Testis (tissue), 3 donors: ENCODE data around the gene ERICH3. TPM values are rescaled to one million over a fixed set of nuclear protein-coding genes. Genes with fewer than 3 reads are reported as not detected.

Experiments used
- DNase-seq: peaks from one replicate; pipeline ENCODE4 v3.0.0-alpha.2; 2019
- H3K27ac ChIP-seq, 2 donors: fragments of 200-600 bp; sonication (generic); one replicate each; pipeline ENCODE4 v1.5.1; 2019
- H3K27me3 ChIP-seq: fragments of 200-600 bp; sonication (generic); one replicate; pipeline ENCODE4 v1.5.1; 2019
- H3K36me3 ChIP-seq: fragments of 200-600 bp; sonication (generic); one replicate; pipeline ENCODE4 v1.5.1; 2017; ENCODE audit warnings: low read depth; ENCODE audit errors: missing control alignments
- H3K4me1 ChIP-seq: fragments of 200-600 bp; sonication (generic); one replicate; pipeline ENCODE4 v1.5.1; 2019
- H3K4me3 ChIP-seq, 2 donors: fragments of 200-600 bp; sonication (generic); one replicate each; pipeline ENCODE4 v1.5.1; 2017 to 2019
- H3K9me3 ChIP-seq: fragments of 200-600 bp; sonication (generic); one replicate; pipeline ENCODE4 v1.5.1; 2017
- CTCF ChIP-seq, 3 experiments: fragments of 450-650 bp in 2 of 3; fragments of 200-600 bp in 1 of 3; sonication (generic) in 1 of 3; IDR thresholded peaks; one replicate each; pipeline ENCODE4 v1.5.1; 2016 to 2019; ENCODE audit warnings: antibody characterized with exemption in 3 of 3, mild to moderate bottlenecking in 2 of 3, moderate library complexity in 1 of 3
- POLR2A ChIP-seq: fragments of 450-650 bp; IDR thresholded peaks from one replicate; pipeline ENCODE4 v1.6.1; 2017; ENCODE audit warnings: antibody characterized with exemption, mild to moderate bottlenecking, moderate library complexity
- WGBS, 2 donors: methylation state at CpG; one replicate each; pipeline ENCODE4 v1.1.5; 2018; 5-methylcytosine and 5-hydroxymethylcytosine counted together
- intact Hi-C: fragments of 100-400 bp; cut with DNase I; formaldehyde crosslinking; loops from one replicate; pipeline ENCODE4 v1.15.1; 2023; ENCODE audit warnings: low total_unique reads
- polyA plus RNA-seq: library from polyadenylated mRNA; stranded (reverse); fragments of 350-450 nt; fragmentation: Illumina TruSeq; extraction: RNeasy Lipid Tissue Mini Kit (QIAGEN cat#74804); gene quantifications from one replicate; pipeline ENCODE4 v1.2.3, GENCODE V29; 2014; ENCODE audit warnings: low read depth, low replicate concordance; ENCODE audit not compliant: insufficient read depth
- total RNA-seq, 2 donors: library from RNA; depleted of rRNA; stranded (reverse); fragments of >200 nt; gene quantifications; one replicate each; pipeline ENCODE4 v1.2.3, GENCODE V29; 2016

The ERICH3 gene
- total and polyA plus RNA-seq, 3 donors from 2014 or later, result 19.5 to 78.8 (median 35.7) TPM

GRCh38 chr1:74534241-74534640, 139.4 kb downstream of the ERICH3 start:
- TF ChIP-seq POLR2A, result no peak
- no peak for TF ChIP-seq CTCF (IDR thresholded peaks at IDR 0.05)
- Histone ChIP-seq H3K9me3 (no peaks in the 10 kb centered on the region), H3K27ac (no peak overlapping the region), H3K4me1 (no peaks in the 10 kb centered on the region), H3K27me3 (no peaks in the 10 kb centered on the region), H3K4me3 (no peak overlapping the region), H3K36me3 (no peaks in the 10 kb centered on the region)
- intact Hi-C loops, result no loop called here
- WGBS, 2 donors, result 82 to 93% methylated on average over 3 of the region's 3 CpGs
- DNase-seq, result no peak

GRCh38 chr1:74531796-74532195, 141.8 kb downstream of the ERICH3 start:
- H3K9me3 ChIP-seq, result no peaks in the 10 kb centered on the region
- WGBS, 2 donors, result 83 to 93% methylated on average over 1 of the region's 1 CpG
- H3K4me1 ChIP-seq, result no peaks in the 10 kb centered on the region
- H3K27me3 ChIP-seq, result no peaks in the 10 kb centered on the region
- no peaks in the 10 kb centered on the region for H3K36me3 ChIP-seq
- no peak overlapping the region for H3K27ac ChIP-seq
- no peak for DNase-seq
- TF ChIP-seq POLR2A, result no peak
- TF ChIP-seq CTCF (IDR thresholded peaks at IDR 0.05), result no peak
- no peak overlapping the region for H3K4me3 ChIP-seq
- intact Hi-C loops, result no loop called here

GRCh38 chr1:74530892-74531291, 142.7 kb downstream of the ERICH3 start:
- H3K27me3 ChIP-seq, result no peaks in the 10 kb centered on the region
- H3K27ac ChIP-seq, result no peak overlapping the region
- TF ChIP-seq POLR2A, result no peak
- TF ChIP-seq CTCF (IDR thresholded peaks at IDR 0.05), result no peak
- H3K4me3 ChIP-seq, result no peak overlapping the region
- DNase-seq, result no peak
- intact Hi-C loops, result no loop called here
- no peaks in the 10 kb centered on the region for H3K9me3 ChIP-seq
- no peaks in the 10 kb centered on the region for H3K4me1 ChIP-seq
- no peaks in the 10 kb centered on the region for H3K36me3 ChIP-seq

- no peak overlapping the region for H3K4me3 ChIP-seq
- 90 to 92% methylated on average over 4 of the region's 4 CpGs for WGBS, 2 donors
- H3K27ac ChIP-seq, result no peak overlapping the region
- H3K36me3 ChIP-seq, result no peaks in the 10 kb centered on the region
- DNase-seq, result no peak
- intact Hi-C loops, result no loop called here
- no peaks in the 10 kb centered on the region for H3K27me3 ChIP-seq
- TF ChIP-seq POLR2A (no peak), CTCF (IDR thresholded peaks at IDR 0.05) (no peak)
- H3K4me1 ChIP-seq, result no peaks in the 10 kb centered on the region
- no peaks in the 10 kb centered on the region for H3K9me3 ChIP-seq
These were observed 145.5 kb downstream of the ERICH3 start for GRCh38 chr1:74528123-74528522.

GRCh38 chr1:74526708-74527107, 146.9 kb downstream of the ERICH3 start:
- Histone ChIP-seq H3K27ac (no peak overlapping the region), H3K9me3 (no peaks in the 10 kb centered on the region), H3K36me3 (no peaks in the 10 kb centered on the region), H3K27me3 (no peaks in the 10 kb centered on the region), H3K4me1 (no peaks in the 10 kb centered on the region), H3K4me3 (no peak overlapping the region)
- WGBS, 2 donors, result 78 to 84% methylated on average over 2 of the region's 2 CpGs
- intact Hi-C loops, result no loop called here
- TF ChIP-seq POLR2A (no peak), CTCF (IDR thresholded peaks at IDR 0.05) (no peak)
- no peak for DNase-seq
